22Rv1 (cell line): ENCODE results near the gene LY6G6F.

Source experiments
- ZFX ChIP-seq: fragments of 450-650 bp; IDR thresholded peaks from 2 replicates; pipeline ENCODE4 v1.6.1; 2017; ENCODE audit warnings: antibody characterized with exemption, borderline replicate concordance
- TF ChIP-seq, protein P1 (sequence below): fragments of 450-650 bp; IDR thresholded peaks from 2 replicates; pipeline ENCODE4 v1.5.1; 2017; ENCODE audit warnings: mild to moderate bottlenecking

GRCh38 chr6:31663126-31663960 lies 43.3 kb upstream of the LY6G6F start:
- TF ChIP-seq, protein P1, sequence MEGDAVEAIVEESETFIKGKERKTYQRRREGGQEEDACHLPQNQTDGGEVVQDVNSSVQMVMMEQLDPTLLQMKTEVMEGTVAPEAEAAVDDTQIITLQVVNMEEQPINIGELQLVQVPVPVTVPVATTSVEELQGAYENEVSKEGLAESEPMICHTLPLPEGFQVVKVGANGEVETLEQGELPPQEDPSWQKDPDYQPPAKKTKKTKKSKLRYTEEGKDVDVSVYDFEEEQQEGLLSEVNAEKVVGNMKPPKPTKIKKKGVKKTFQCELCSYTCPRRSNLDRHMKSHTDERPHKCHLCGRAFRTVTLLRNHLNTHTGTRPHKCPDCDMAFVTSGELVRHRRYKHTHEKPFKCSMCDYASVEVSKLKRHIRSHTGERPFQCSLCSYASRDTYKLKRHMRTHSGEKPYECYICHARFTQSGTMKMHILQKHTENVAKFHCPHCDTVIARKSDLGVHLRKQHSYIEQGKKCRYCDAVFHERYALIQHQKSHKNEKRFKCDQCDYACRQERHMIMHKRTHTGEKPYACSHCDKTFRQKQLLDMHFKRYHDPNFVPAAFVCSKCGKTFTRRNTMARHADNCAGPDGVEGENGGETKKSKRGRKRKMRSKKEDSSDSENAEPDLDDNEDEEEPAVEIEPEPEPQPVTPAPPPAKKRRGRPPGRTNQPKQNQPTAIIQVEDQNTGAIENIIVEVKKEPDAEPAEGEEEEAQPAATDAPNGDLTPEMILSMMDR: no peak
- TF ChIP-seq ZFX: no peak
